ENCODE data around the gene GLDC.

DNA sequence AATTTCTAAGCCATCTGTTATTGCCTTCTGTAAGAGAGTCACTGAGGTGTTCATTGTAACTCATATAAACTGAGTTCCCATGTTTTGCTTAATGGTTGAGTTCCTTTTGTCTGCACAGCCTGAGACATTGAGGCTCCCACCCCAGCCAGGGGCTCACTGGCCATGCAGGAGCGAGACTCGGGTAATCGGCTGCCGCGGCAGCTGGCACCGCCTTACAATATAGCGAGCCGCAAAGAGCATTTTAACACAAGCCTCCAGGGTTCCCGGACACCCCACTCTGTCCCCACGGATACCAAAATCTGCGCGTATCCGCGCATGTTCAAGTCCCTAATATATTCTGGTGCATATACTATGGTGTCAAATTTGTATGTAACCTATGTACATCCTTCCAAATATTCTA, 24.4 kb upstream of the GLDC start:
- no peak for TF ChIP-seq ZNF423 (CRISPR knock-in tag; IDR thresholded peaks at IDR 0.05)
- no peak for TF ChIP-seq ZBTB21 (CRISPR knock-in tag; IDR thresholded peaks at IDR 0.05; ENCODE audit: borderline replicate concordance)
- no peak for TF ChIP-seq SMAD4 (CRISPR knock-in tag; IDR thresholded peaks at IDR 0.05)
- TF ChIP-seq, protein P1, sequence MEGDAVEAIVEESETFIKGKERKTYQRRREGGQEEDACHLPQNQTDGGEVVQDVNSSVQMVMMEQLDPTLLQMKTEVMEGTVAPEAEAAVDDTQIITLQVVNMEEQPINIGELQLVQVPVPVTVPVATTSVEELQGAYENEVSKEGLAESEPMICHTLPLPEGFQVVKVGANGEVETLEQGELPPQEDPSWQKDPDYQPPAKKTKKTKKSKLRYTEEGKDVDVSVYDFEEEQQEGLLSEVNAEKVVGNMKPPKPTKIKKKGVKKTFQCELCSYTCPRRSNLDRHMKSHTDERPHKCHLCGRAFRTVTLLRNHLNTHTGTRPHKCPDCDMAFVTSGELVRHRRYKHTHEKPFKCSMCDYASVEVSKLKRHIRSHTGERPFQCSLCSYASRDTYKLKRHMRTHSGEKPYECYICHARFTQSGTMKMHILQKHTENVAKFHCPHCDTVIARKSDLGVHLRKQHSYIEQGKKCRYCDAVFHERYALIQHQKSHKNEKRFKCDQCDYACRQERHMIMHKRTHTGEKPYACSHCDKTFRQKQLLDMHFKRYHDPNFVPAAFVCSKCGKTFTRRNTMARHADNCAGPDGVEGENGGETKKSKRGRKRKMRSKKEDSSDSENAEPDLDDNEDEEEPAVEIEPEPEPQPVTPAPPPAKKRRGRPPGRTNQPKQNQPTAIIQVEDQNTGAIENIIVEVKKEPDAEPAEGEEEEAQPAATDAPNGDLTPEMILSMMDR (IDR thresholded peaks at IDR 0.05), result no peak
- TF ChIP-seq, protein P2, sequence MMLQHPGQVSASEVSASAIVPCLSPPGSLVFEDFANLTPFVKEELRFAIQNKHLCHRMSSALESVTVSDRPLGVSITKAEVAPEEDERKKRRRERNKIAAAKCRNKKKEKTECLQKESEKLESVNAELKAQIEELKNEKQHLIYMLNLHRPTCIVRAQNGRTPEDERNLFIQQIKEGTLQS (CRISPR knock-in tag; conservative IDR thresholded peaks at IDR 0.05), result no peak
- no peak for TF ChIP-seq ZNF671 (CRISPR knock-in tag; IDR thresholded peaks at IDR 0.05)
- no peak for TF ChIP-seq MXD4 (CRISPR knock-in tag; IDR thresholded peaks at IDR 0.05; ENCODE audit: borderline replicate concordance)

Measured in WTC11 (cell line).